Measurements from ENCODE around the gene GATA6. TPM values are rescaled to one million over a fixed set of nuclear protein-coding genes. Genes with fewer than 3 reads are reported as not detected.

GATA6 gene
- total RNA-seq, 1 experiment from 2014 or later: 3.3 TPM

DNA sequence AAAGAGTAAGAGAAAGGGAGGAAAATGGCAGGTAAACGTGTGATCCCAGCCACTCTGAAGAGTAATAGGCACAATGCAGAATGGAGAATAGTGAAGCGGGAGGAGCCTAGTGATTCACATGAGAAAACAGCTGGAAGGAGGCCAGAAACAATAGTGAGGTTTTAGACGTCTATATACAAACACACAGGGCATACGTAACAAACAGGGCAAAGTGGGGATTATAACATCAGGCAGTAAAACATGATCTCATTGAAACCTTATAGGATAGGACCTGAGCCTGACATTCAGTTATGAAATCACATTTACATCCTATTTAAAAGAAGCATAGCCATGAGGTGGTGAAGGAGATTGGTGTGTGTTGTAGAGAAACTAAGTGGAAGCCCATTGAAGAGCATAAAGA lies 33.0 kb upstream of the GATA6 start:
- intact Hi-C loops (cut with micrococcal nuclease): no loop called here
- RAD21 ChIA-PET (ENCODE audit: low non-redundant PET in 1 of 2, low total read pairs in 2 of 2, uncharacterized antibody in 2 of 2, unreplicated experiment in 2 of 2): no interaction called here
- H3K36me3 ChIP-seq (ENCODE audit: control insufficient read depth in 1 of 2, insufficient read depth in 2 of 2, low read length in 2 of 2): no peaks in the 10 kb centered on the region
- no peak overlapping the region for H3K27ac ChIP-seq (ENCODE audit: low read depth, low read length)
- no peaks in the 10 kb centered on the region for H3K4me1 ChIP-seq (ENCODE audit: control insufficient read depth in 1 of 2, insufficient read depth in 2 of 2, low read length in 2 of 2)
- no peaks in the 10 kb centered on the region for H3K27me3 ChIP-seq (ENCODE audit: insufficient read depth, low read length)
- no peaks in the 10 kb centered on the region for H3K79me2 ChIP-seq (ENCODE audit: insufficient read depth, low read length)
- H3K4me3 ChIP-seq (replicated peaks in 1 of 2; ENCODE audit: low read depth in 1 of 2, low read length in 2 of 2): no peak overlapping the region
- no TSS peak for BruUV-seq (replicated peaks)
- no peaks in the 10 kb centered on the region for H3K9me2 ChIP-seq (ENCODE audit: insufficient read depth)
- no peaks in the 10 kb centered on the region for H3K9me3 ChIP-seq (ENCODE audit: control insufficient read depth in 1 of 2, insufficient read depth in 1 of 2, low read depth in 1 of 2, low read length in 2 of 2)
- H4K20me1 ChIP-seq (ENCODE audit: insufficient read depth): no peaks in the 10 kb centered on the region
- POLR2A ChIA-PET: no interaction called here
- DNase-seq (ENCODE audit: low read depth, low spot score) (no peak), ATAC-seq (no peak)
- CTCF ChIA-PET: no interaction called here
- TF ChIP-seq CEBPB (IDR thresholded peaks at IDR 0.05; ENCODE audit: low read depth): no peak
- TF ChIP-seq SIN3A (IDR thresholded peaks at IDR 0.05; ENCODE audit: low read depth): no peak
- TF ChIP-seq ZBTB33 (IDR thresholded peaks at IDR 0.05; ENCODE audit: extremely low read depth, insufficient replicate concordance, low read length): no peak
- TF ChIP-seq FOSL1 (IDR thresholded peaks at IDR 0.05; ENCODE audit: low read depth): no peak
- TF ChIP-seq ZNF274 (IDR thresholded peaks at IDR 0.05; ENCODE audit: low read depth, low read length): no peak
- no peak for TF ChIP-seq ATF3 (IDR thresholded peaks at IDR 0.05)
- H3K4me2 ChIP-seq (ENCODE audit: low read length): no peak overlapping the region
- no peak overlapping the region for H3K9ac ChIP-seq (ENCODE audit: low read length)
- no peak overlapping the region for H2AFZ ChIP-seq (ENCODE audit: low read depth, low read length, poor library complexity, severe bottlenecking)

DNA sequence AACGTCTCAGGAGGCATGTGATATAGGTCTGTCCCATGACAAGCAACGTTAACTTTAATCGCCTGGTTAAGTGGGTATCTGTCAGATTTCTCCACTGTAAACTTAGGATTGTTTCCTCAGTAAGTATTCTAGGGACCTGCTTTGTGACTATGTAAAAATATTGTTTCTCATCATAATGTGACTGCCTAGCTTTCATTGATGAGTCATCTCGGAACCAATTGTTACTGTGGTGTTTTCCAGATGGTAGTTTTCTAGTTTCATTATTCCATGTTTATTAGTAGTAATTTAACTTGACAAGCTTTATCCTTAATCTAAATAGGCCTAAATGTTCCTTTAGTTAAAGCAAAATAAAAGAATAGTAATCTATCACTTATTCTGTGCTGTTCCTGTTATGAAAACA lies 28.2 kb upstream of the GATA6 start:
- no TSS peak for BruUV-seq (replicated peaks)
- H4K20me1 ChIP-seq (ENCODE audit: insufficient read depth): no peaks in the 10 kb centered on the region
- H3K36me3 ChIP-seq (ENCODE audit: control insufficient read depth in 1 of 2, insufficient read depth in 2 of 2, low read length in 2 of 2): no peaks in the 10 kb centered on the region
- H3K79me2 ChIP-seq (ENCODE audit: insufficient read depth, low read length): no peaks in the 10 kb centered on the region
- no peak overlapping the region for H3K4me2 ChIP-seq (ENCODE audit: low read length)
- no peaks in the 10 kb centered on the region for H3K4me1 ChIP-seq (ENCODE audit: control insufficient read depth in 1 of 2, insufficient read depth in 2 of 2, low read length in 2 of 2)
- H2AFZ ChIP-seq (ENCODE audit: low read depth, low read length, poor library complexity, severe bottlenecking): no peak overlapping the region
- ChIA-PET RAD21 (ENCODE audit: low non-redundant PET in 1 of 2, low total read pairs in 2 of 2, uncharacterized antibody in 2 of 2, unreplicated experiment in 2 of 2) (no interaction called here), CTCF (no interaction called here), POLR2A (interaction anchor here (1.0 kb wide), 1 partner anchor 33 kb away, joined by 3 read pairs; no protein-coding TSS in a partner anchor)
- H3K9ac ChIP-seq (ENCODE audit: low read length): no peak overlapping the region
- intact Hi-C loops (cut with micrococcal nuclease): no loop called here
- DNase-seq (ENCODE audit: low read depth, low spot score): no peak
- no peaks in the 10 kb centered on the region for H3K9me3 ChIP-seq (ENCODE audit: control insufficient read depth in 1 of 2, insufficient read depth in 1 of 2, low read depth in 1 of 2, low read length in 2 of 2)
- H3K27me3 ChIP-seq (ENCODE audit: insufficient read depth, low read length): no peaks in the 10 kb centered on the region
- no peak overlapping the region for H3K4me3 ChIP-seq (replicated peaks in 1 of 2; ENCODE audit: low read depth in 1 of 2, low read length in 2 of 2)
- no peak for ATAC-seq
- no peak overlapping the region for H3K27ac ChIP-seq (ENCODE audit: low read depth, low read length)
- no peaks in the 10 kb centered on the region for H3K9me2 ChIP-seq (ENCODE audit: insufficient read depth)
- TF ChIP-seq EGR1 (IDR thresholded peaks at IDR 0.05; ENCODE audit: low read depth): no peak
- TF ChIP-seq CTCF (IDR thresholded peaks at IDR 0.05 in 2 of 3, conservative IDR thresholded peaks at IDR 0.05 in 1 of 3; ENCODE audit: borderline replicate concordance in 1 of 3, insufficient read depth in 1 of 3, low read depth in 2 of 3, low read length in 2 of 3): no peak
- TF ChIP-seq YY1 (IDR thresholded peaks at IDR 0.05; ENCODE audit: extremely low read depth, insufficient replicate concordance, low read depth, low read length): no peak
- TF ChIP-seq CEBPB (IDR thresholded peaks at IDR 0.05; ENCODE audit: low read depth): no peak
- no peak for TF ChIP-seq SIN3A (IDR thresholded peaks at IDR 0.05; ENCODE audit: low read depth)
- no peak for TF ChIP-seq EZH2phosphoT487 (IDR thresholded peaks at IDR 0.05; ENCODE audit: borderline replicate concordance)
- no peak for TF ChIP-seq POLR2AphosphoS5 (IDR thresholded peaks at IDR 0.05; ENCODE audit: low read depth, low read length)
- no peak for TF ChIP-seq POLR2A (IDR thresholded peaks at IDR 0.05; ENCODE audit: borderline replicate concordance, extremely low read depth, insufficient read depth, insufficient read length)
- TF ChIP-seq, protein P1, sequence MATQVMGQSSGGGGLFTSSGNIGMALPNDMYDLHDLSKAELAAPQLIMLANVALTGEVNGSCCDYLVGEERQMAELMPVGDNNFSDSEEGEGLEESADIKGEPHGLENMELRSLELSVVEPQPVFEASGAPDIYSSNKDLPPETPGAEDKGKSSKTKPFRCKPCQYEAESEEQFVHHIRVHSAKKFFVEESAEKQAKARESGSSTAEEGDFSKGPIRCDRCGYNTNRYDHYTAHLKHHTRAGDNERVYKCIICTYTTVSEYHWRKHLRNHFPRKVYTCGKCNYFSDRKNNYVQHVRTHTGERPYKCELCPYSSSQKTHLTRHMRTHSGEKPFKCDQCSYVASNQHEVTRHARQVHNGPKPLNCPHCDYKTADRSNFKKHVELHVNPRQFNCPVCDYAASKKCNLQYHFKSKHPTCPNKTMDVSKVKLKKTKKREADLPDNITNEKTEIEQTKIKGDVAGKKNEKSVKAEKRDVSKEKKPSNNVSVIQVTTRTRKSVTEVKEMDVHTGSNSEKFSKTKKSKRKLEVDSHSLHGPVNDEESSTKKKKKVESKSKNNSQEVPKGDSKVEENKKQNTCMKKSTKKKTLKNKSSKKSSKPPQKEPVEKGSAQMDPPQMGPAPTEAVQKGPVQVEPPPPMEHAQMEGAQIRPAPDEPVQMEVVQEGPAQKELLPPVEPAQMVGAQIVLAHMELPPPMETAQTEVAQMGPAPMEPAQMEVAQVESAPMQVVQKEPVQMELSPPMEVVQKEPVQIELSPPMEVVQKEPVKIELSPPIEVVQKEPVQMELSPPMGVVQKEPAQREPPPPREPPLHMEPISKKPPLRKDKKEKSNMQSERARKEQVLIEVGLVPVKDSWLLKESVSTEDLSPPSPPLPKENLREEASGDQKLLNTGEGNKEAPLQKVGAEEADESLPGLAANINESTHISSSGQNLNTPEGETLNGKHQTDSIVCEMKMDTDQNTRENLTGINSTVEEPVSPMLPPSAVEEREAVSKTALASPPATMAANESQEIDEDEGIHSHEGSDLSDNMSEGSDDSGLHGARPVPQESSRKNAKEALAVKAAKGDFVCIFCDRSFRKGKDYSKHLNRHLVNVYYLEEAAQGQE (IDR thresholded peaks at IDR 0.05; ENCODE audit: low read depth): no peak

Measured in HCT116 (cell line).